Colonic mucosa (tissue), 4 donors: Measurements from ENCODE around the gene MED9. TPM values are rescaled to one million over a fixed set of nuclear protein-coding genes. Genes with fewer than 3 reads are reported as not detected.

Experiments
- DNase-seq: peaks from one replicate; pipeline ENCODE4 v3.0.0-alpha.2; 2020
- H3K27ac ChIP-seq: fragments of 200-600 bp; one replicate; pipeline ENCODE4 v1.8.0; 2021
- H3K27me3 ChIP-seq: fragments of 200-600 bp; one replicate; pipeline ENCODE4 v1.8.0; 2021
- H3K36me3 ChIP-seq: fragments of 200-600 bp; one replicate; pipeline ENCODE4 v1.8.0; 2021
- H3K4me1 ChIP-seq: fragments of 200-600 bp; one replicate; pipeline ENCODE4 v1.8.0; 2021; ENCODE audit warnings: mild to moderate bottlenecking
- H3K4me3 ChIP-seq: fragments of 200-600 bp; one replicate; pipeline ENCODE4 v1.8.0; 2021
- H3K9ac ChIP-seq, 2 donors: one replicate each; pipeline ENCODE4 v1.7.0; 2013; ENCODE audit warnings: control low read depth in 2 of 2, low read depth in 2 of 2, low read length in 2 of 2
- H3K9me3 ChIP-seq: fragments of 200-600 bp; one replicate; pipeline ENCODE4 v1.8.0; 2021
- CTCF ChIP-seq: fragments of 200-600 bp; IDR thresholded peaks from one replicate; pipeline ENCODE4 v1.8.0; 2022; ENCODE audit warnings: antibody characterized with exemption, mild to moderate bottlenecking
- intact Hi-C: fragments of 100-400 bp; cut with DNase I; formaldehyde crosslinking; loops from one replicate; pipeline ENCODE4 v1.14.1; 2022
- total RNA-seq, 2 donors: library from RNA; stranded (reverse); fragmentation: NEBNext Ultra II Directional in 1 of 2; extraction: Animal tissue kit (Norgen Biotek cat#: 25700) in 1 of 2; gene quantifications; one replicate each; pipeline ENCODE4 v1.2.1, GENCODE V29; 2021
- donor health status: healthy.
- donor health status: DM: no; HTN: no; CAD: no.
- donor health status: DM: no; HTN: no; CAD: no.

The MED9 gene
- total RNA-seq, 2 donors from 2014 or later = 15.3 to 23.8 TPM

- H3K36me3 ChIP-seq = no peaks in the 10 kb centered on the region
- H3K27ac ChIP-seq = no peak overlapping the region
- intact Hi-C loops = loop anchor here (2.0 to 10.0 kb wide), 3 partner anchors 72 to 148 kb away; no protein-coding TSS in a partner anchor
- no peak overlapping the region for H3K9ac ChIP-seq
- H3K27me3 ChIP-seq = peaks cover 8% of the 10 kb centered on the region
- peak; percentile 8 for TF ChIP-seq CTCF
- DNase-seq = no peak
- H3K4me1 ChIP-seq = peaks cover 14% of the 10 kb centered on the region
- no peaks in the 10 kb centered on the region for H3K9me3 ChIP-seq
- H3K4me3 ChIP-seq = peak overlapping the region; percentile 46
Measured at GRCh38 chr17:17497065-17497844, 20.5 kb downstream of the MED9 start.

- no peak overlapping the region for H3K4me3 ChIP-seq
- peaks cover 8% of the 10 kb centered on the region for H3K27me3 ChIP-seq
- TF ChIP-seq CTCF = no peak
- H3K4me1 ChIP-seq = peaks cover 14% of the 10 kb centered on the region
- H3K27ac ChIP-seq = no peak overlapping the region
- H3K9ac ChIP-seq = no peak overlapping the region
- no peak for DNase-seq
- intact Hi-C loops = loop anchor here (2.0 to 10.0 kb wide), 3 partner anchors 71 to 147 kb away; no protein-coding TSS in a partner anchor
- no peaks in the 10 kb centered on the region for H3K9me3 ChIP-seq
- H3K36me3 ChIP-seq = no peaks in the 10 kb centered on the region
Measured at GRCh38 chr17:17497845-17498520, 21.2 kb downstream of the MED9 start.

GRCh38 chr17:17498606-17499301 lies 22.0 kb downstream of the MED9 start:
- no peaks in the 10 kb centered on the region for H3K9me3 ChIP-seq
- H3K4me1 ChIP-seq = peaks cover 14% of the 10 kb centered on the region
- H3K9ac ChIP-seq = no peak overlapping the region
- H3K36me3 ChIP-seq = no peaks in the 10 kb centered on the region
- H3K27ac ChIP-seq = no peak overlapping the region
- H3K27me3 ChIP-seq = peaks cover 8% of the 10 kb centered on the region
- intact Hi-C loops = loop anchor here (5.0 to 10.0 kb wide), 2 partner anchors 141 to 146 kb away; no protein-coding TSS in a partner anchor
- no peak overlapping the region for H3K4me3 ChIP-seq
- DNase-seq = no peak
- no peak for TF ChIP-seq CTCF

- Histone ChIP-seq H3K27ac (no peak overlapping the region), H3K9ac (no peak overlapping the region), H3K27me3 (peaks cover 8% of the 10 kb centered on the region), H3K4me1 (peaks cover 14% of the 10 kb centered on the region), H3K4me3 (no peak overlapping the region), H3K36me3 (no peaks in the 10 kb centered on the region), H3K9me3 (no peaks in the 10 kb centered on the region)
- no peak for DNase-seq
- intact Hi-C loops = loop anchor here (5.0 to 10.0 kb wide), 2 partner anchors 142 to 145 kb away; no protein-coding TSS in a partner anchor
- TF ChIP-seq CTCF = no peak
Measured at GRCh38 chr17:17499402-17500145, 22.8 kb downstream of the MED9 start.
